ENCODE data around the gene LDLRAD3.

- TF ChIP-seq CTCF (IDR thresholded peaks at IDR 0.05) (no peak), REST (IDR thresholded peaks at IDR 0.05; ENCODE audit: insufficient read depth in 1 of 2, low read depth in 2 of 2, low read length in 1 of 2) (no peak), POLR2AphosphoS5 (IDR thresholded peaks at IDR 0.05; ENCODE audit: low read depth, low read length) (no peak), TCF7L2 (IDR thresholded peaks at IDR 0.05; ENCODE audit: low read depth, low read length) (no peak), SIN3A (IDR thresholded peaks at IDR 0.05; ENCODE audit: borderline replicate concordance, insufficient read depth, low read depth, low read length) (no peak)
Measured at GRCh38 chr11:35932681-35933319, 11.1 kb upstream of the LDLRAD3 start.

Data from Panc1 (cell line).